NCI-H510A (cell line): ENCODE data around the gene CACNA2D3.

Source experiments
- DNase-seq: peaks from one replicate; lab custom pipeline; 2025; lab: John Stamatoyannopoulos, UW

CACNA2D3 gene

GRCh38 chr3:54676087-54676486, 553.7 kb downstream of the CACNA2D3 start:
- no peak for DNase-seq

- no peak for DNase-seq
Observed at GRCh38 chr3:54681706-54682105, 559.4 kb downstream of the CACNA2D3 start.

GRCh38 chr3:54685213-54685612, 562.9 kb downstream of the CACNA2D3 start:
- no peak for DNase-seq

- no peak for DNase-seq
Observed at GRCh38 chr3:54691289-54691771, 569.0 kb downstream of the CACNA2D3 start.

- no peak for DNase-seq
Observed at GRCh38 chr3:54696313-54696712, 574.0 kb downstream of the CACNA2D3 start.

- DNase-seq = no peak
Observed at GRCh38 chr3:54698054-54698453, 575.7 kb downstream of the CACNA2D3 start.

GRCh38 chr3:54703923-54704322, 581.6 kb downstream of the CACNA2D3 start:
- no peak for DNase-seq

GRCh38 chr3:54705730-54706129, 583.4 kb downstream of the CACNA2D3 start:
- no peak for DNase-seq

- DNase-seq = no peak
Observed at GRCh38 chr3:54706738-54707137, 584.4 kb downstream of the CACNA2D3 start.

GRCh38 chr3:54709785-54710184, 587.4 kb downstream of the CACNA2D3 start:
- no peak for DNase-seq

- no peak for DNase-seq
Observed at GRCh38 chr3:54710954-54711353, 588.6 kb downstream of the CACNA2D3 start.

GRCh38 chr3:54712539-54712938, 590.2 kb downstream of the CACNA2D3 start:
- DNase-seq = no peak

GRCh38 chr3:54713031-54713430, 590.7 kb downstream of the CACNA2D3 start:
- DNase-seq = no peak

- DNase-seq = no peak
Observed at GRCh38 chr3:54713455-54713854, 591.1 kb downstream of the CACNA2D3 start.

- no peak for DNase-seq
Observed at GRCh38 chr3:54714035-54714434, 591.7 kb downstream of the CACNA2D3 start.

GRCh38 chr3:54717506-54717905, 595.2 kb downstream of the CACNA2D3 start:
- no peak for DNase-seq

- no peak for DNase-seq
Observed at GRCh38 chr3:54719914-54720313, 597.6 kb downstream of the CACNA2D3 start.

GRCh38 chr3:54720604-54721003, 598.3 kb downstream of the CACNA2D3 start:
- no peak for DNase-seq

- DNase-seq = no peak
Observed at GRCh38 chr3:54731732-54732445, 609.5 kb downstream of the CACNA2D3 start.

- no peak for DNase-seq
Observed at GRCh38 chr3:54733106-54734006, 611.0 kb downstream of the CACNA2D3 start.

- DNase-seq = no peak
Observed at GRCh38 chr3:54736459-54736858, 614.1 kb downstream of the CACNA2D3 start.

- no peak for DNase-seq
Observed at GRCh38 chr3:54743755-54744154, 621.4 kb downstream of the CACNA2D3 start.

GRCh38 chr3:54744291-54744690, 621.9 kb downstream of the CACNA2D3 start:
- no peak for DNase-seq
